NCI-H1694 treated with DMSO at 0.1 percent for 48 hours (cell line): Measurements from ENCODE around the gene BTBD19.
"Not testable (repeated sequence)": the region's sequence is repeated elsewhere in the genome, so short reads cannot be mapped to it uniquely, and the experiment has no call there.

Source experiments
- DNase-seq: peaks from one replicate; lab custom pipeline; 2025; lab: John Stamatoyannopoulos, UW

The BTBD19 gene

DNA sequence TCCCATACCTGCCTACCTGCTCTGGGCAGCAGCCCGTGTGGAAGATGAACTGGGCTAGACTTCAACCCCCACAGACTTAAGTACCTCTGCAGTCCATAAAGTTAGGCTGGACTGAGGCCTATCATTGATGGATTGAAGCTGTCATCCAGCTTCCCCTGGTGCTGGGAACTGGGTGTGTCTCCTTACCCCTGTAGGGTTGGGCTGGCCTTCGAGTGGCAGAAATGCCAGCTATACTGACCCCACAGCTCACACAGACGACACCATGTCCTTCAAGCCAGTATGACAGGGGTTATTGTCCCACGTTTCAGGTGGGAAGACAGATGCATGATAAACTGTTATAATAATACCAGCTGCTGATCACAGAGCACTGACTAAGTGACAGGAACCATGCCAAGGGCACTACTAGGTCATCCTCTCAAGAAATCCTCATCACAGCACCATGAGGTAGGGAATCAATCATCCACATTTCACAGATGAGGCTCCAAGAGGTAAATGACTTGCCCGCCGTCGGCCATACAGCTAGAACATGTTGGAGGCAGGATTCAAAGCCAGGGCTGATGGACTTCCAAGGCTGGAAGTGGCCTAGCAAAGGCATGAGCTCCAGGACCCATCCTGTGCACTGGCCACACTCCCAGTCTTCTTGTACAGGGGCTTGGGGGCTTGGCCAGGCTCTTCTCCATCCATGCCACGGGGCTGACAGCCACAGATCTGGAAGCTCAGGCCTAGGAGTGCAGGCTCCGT lies 20.0 kb upstream of the BTBD19 start, which contains the start of gene BEST4:
BEST4 (minus strand) TSS at position 51 of the 741 bp plus-strand sequence. CDS start 465 bp downstream, outside the sequence.
- no peak for DNase-seq

DNA sequence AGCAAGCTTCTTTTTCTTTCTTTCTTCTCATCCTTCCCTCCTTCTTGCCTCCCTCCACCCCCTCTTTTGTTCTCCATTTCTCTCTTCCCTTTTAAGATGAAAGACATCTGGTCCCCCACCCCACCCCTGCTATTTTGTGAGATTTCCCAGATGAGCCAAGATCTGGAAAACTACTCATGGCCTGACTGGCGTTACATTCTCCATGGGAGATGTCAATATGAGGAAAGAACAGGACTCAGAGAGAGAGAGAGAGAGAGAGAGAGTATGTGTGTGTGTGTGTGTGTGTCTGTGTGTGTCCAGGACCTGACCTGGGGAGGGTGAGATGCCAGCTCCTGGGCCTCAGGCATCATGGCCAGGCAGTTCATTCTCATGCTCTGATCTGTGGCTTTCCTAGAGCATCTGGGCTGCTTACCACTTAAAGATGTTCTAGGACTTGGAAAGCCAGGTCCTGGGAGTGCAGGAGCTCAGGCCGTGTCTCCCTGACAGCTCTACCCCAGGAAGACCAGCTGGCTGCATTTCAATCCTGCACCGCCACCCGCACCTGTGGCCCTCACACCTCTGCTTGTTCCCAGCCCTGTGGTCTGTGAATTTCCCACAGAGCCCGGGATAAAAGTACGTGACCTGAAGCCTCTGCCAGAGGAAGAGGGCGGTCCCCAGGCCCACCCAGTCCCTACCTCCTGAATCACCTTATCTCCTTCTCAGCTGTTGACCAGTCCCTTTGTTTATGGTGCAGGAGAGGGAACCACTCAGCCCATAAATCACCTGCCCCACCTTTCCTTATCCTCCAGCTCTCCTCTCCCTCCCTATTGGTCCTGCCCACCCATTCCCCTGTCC lies 17.1 kb upstream of the BTBD19 start:
- DNase-seq, result no peak

DNA sequence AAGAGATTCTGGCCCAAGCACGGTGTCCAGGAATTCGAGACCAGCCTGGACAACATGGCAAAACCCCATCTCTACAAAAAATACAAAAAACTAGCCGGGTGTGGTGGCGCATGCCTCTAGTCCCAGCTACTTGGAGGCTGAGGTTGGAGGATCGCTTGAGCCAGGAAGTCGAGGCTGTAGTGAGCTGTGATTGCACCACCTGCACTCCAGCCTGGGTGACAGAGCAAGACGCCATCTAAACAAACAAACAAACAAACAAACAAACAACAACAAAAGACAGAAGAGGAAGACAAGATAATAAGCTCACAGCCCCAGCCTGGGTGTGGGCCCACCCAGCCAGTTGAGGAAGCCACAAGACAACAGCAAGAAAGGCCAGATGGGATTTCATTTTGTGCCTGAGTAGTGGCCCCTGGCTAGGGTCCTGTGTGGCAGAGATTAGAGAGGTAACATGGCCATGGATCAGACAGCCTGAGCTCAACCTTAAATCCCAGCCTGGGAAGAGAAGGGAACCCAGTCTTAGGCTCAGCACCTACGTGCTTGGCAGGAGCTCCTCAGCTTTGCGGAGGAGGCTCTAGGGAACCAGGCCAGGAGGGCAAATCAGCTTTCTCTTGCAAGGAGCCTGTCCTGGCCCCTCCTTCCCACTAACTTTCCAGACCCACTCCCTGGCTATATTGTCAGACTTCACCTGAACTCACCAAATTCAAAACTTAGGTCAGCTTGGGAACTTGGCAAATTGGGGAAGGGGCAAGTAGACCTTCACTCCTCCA lies 15.4 kb upstream of the BTBD19 start:
- no peak for DNase-seq

DNA sequence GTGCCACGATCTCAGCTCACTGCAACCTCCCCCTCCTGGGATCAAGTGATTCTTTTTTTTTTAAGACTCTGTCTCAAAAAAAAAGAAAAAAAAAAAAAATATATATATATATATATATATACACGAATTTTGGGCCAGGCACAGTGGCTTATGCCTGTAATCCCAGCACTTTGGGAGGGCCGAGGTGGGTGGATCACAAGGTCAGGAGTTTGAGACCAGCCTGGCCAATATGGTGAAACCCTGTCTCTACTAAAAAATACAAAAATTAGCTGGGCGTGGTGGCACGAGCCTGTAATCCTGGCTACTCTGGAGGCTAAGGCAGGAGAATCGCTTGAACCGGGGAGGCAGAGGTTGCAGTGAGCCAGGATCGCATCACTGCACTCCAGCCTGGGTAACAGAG lies 10.4 kb upstream of the BTBD19 start:
- DNase-seq, result not testable (repeated sequence)

DNA sequence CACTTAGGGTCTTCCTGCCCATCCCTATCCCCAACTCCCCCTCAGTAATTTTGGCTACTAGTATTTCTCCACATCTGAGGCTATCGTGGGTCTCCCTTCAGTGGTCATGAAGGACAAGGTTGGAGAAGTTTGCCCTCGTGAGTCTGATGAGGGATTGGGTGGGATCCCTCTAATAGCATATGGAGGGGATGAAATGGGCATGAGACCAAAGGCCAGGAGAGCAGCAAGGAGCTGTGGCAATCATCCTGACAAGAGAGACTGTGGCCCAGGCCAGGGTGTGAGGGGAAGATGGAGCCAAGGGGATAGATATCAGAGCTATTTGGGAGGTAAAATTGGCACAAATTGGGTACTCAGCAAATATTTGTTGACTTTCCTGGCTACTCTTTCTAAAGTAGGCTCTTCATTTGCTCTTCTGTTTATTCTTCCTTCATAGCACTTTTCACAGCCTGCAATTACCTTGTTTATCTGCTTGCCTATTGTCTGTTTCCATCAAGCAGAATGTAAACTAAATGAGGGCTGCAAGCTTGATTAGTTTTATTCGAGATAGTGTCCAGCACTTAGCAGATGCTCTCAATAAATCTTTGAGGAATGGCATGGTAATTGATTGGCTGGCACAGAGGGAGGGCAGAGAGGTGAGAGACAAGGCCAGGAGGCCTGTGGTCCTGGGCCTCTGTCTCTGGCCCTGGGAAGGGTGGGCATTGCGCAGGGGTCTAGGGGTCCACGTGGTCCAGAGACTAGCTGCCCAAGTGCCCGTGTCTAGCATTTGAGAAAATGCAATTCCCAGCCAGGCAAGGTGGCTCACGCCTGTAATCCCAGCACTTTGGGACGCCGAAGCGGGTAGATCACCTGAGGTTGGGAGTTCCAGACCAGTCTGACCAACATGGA lies 9.6 kb upstream of the BTBD19 start:
- DNase-seq, result no peak

DNA sequence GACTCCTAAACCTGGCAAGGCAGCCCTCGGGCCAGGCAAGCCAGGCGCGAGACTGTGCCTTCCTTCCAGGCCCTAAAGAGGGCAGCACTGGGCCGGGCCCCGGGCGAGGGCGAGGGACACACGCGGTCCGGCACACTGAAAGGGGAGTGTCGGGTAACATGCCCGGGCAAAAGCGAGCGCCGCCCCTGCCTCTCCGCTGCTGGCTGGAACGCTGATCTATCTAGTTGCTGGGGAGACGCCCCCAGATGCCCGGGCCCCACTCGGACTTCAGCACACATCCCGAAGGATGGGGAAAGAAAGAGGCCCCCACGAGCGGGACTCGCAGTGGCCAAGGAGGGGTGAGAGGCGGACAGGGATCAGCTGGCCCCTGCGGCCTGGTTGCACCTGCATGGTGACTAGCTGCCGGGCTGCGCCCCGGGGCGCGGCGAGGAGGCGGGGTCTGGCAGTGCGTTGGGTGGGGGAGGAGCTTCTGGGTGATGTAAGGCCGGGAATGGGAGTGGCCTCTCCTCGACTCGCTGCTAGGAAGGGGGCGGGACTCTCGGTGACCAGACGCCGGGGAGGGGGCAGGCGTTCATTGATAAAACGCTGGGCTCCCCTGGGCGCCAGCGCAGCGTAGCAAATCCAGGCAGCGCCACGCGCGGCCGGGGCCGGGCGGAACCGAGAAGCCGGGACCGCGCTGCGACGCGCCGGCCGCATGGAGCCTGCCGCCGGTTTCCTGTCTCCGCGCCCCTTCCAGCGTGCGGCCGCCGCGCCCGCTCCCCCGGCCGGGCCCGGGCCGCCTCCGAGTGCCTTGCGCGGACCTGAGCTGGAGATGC lies 8.3 kb upstream of the BTBD19 start, which contains the start of gene PLK3:
PLK3 (plus strand) TSS at position 608 of the 815 bp plus-strand sequence; CDS start at position 695, 87 bp downstream.
- peak; percentile 97 for DNase-seq

DNA sequence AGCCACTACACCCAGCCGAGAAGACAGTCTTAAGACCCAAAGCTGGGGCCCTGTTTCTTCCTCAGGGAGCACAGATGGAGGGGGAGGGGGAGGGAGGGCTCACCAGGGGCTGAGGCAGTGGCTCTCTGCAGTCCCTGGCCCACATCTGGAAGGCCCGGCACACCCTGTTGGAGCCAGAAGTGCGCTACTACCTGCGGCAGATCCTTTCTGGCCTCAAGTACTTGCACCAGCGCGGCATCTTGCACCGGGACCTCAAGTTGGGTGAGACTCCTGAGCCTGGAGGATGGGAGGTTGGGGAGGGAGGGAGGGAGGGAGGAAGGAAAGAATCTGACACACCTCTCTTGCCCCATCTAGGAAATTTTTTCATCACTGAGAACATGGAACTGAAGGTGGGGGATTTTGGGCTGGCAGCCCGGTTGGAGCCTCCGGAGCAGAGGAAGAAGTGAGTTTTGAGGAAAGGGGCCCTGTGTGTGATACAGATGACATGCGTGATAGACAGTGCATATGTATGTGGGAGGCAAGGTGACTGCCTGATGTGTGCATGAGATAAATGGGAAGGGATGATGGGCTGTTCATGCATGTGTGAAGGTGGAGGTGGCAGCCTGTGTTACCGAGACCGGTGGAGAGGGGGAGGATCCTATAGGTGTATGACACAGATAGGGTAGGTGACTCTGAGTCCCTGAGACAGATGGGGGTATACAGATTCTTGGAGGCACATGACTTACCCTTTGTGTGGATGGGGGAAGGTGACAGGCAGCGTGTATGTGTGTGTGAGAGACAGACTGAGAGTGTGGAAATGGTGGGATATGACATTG lies 6.6 kb upstream of the BTBD19 start:
- DNase-seq, result peak; percentile 47

DNA sequence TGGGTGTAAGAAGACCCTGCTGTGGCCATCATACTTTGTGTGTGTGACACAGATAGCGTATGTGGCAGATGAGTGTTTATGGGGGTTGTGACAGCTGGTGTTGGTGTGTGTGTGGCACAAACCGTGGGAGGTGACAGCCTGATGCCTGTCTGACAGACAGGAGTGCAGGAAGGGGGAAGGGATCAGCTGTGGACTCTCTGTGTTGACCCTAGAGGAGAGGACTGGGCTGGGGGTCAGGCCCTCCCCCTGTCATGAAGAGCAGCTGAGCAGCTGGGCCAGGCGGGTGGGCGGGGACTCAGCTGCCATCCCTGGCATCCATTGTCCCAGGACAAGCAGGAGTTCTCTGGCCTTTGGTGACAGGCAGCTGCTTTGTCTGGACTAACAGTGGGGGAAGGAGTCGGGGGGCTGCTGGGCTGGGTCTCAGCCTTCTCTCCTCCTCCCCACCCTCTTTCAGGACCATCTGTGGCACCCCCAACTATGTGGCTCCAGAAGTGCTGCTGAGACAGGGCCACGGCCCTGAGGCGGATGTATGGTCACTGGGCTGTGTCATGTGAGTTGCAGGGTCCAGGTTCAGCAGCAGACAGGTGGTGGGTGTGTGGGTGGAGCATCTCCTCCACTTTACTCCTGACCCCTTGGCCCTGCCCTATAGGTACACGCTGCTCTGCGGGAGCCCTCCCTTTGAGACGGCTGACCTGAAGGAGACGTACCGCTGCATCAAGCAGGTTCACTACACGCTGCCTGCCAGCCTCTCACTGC lies 5.8 kb upstream of the BTBD19 start:
- no peak for DNase-seq

DNA sequence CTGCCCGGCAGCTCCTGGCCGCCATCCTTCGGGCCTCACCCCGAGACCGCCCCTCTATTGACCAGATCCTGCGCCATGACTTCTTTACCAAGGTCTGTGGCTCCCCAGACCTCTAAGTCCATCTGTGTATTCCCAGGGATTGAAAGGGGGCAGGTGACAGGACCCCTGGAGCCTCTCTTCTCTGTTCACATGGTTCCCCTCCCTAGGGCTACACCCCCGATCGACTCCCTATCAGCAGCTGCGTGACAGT lies 5.3 kb upstream of the BTBD19 start:
- no peak for DNase-seq

DNA sequence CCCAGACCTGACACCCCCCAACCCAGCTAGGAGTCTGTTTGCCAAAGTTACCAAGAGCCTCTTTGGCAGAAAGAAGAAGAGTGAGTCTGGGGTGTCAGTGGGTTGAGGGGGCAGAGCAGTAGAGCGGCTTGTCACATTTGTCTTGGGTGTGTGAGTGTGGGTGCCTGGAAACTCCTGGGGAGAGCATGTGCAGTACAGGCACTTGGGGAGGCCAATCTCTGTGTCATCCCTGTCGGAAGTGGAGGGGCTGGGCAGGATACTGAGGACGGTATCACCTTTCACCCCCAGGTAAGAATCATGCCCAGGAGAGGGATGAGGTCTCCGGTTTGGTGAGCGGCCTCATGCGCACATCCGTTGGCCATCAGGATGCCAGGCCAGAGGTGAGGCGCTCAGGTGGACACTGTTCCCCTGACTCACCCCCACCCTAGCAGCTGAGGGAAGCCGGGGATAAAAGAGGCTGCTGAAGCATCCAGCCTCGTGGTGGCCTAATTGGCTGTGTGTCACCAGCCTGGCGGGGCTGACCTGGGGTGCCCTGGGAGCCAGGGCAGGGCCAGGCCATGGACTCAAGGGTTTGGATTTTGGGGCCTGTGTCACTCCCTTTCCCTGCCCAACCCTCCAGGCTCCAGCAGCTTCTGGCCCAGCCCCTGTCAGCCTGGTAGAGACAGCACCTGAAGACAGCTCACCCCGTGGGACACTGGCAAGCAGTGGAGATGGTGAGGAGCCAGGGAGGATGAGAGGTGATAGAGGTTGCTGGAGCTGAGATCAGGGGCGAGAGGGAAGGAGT lies 4.8 kb upstream of the BTBD19 start:
- DNase-seq, result no peak

DNA sequence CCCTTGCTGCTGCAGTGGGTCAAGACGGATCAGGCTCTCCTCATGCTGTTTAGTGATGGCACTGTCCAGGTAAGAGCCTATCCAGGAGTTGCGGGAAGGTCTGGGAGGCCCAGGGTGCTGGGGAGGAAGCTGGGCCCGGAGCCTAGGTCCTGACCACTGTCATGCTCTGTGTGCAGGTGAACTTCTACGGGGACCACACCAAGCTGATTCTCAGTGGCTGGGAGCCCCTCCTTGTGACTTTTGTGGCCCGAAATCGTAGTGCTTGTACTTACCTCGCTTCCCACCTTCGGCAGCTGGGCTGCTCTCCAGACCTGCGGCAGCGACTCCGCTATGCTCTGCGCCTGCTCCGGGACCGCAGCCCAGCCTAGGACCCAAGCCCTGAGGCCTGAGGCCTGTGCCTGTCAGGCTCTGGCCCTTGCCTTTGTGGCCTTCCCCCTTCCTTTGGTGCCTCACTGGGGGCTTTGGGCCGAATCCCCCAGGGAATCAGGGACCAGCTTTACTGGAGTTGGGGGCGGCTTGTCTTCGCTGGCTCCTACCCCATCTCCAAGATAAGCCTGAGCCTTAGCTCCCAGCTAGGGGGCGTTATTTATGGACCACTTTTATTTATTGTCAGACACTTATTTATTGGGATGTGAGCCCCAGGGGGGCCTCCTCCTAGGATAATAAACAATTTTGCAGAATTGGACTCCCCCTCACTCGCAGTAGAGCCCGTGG lies 2.9 kb upstream of the BTBD19 start:
- no peak for DNase-seq

DNA sequence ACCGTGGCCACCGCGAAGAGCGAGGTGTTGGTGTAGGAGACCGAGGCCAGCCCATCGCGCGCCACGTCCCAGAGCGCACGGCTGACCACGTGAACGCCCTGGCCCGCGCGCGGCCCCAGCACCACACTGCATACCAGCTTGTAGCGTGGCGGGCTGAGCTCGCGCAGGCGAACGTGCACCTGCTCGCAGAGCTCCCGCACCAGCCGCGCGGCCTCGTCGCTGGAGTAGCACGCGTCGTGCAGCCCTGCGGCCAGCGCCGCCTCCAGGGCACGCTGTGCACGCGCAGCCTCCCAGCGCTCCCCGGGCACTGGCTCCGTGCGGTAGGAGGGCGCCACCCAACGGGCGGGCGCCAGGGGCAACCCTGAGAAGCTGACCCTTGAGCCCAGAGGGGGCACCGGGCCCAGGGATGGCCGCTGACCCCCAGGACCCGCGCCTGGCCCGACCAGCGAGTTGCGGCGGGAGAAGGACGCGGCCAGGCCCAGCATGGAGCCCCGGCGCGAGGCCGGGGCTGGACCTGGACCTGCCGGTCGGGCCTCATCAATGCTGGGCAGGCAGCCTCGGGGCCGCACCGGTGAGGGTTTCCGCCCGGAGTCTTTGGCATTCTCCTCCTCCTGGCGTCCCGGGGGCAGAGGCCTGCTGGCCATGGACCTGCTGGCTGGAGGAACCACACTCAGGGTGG lies 2.2 kb upstream of the BTBD19 start:
- no peak for DNase-seq

DNA sequence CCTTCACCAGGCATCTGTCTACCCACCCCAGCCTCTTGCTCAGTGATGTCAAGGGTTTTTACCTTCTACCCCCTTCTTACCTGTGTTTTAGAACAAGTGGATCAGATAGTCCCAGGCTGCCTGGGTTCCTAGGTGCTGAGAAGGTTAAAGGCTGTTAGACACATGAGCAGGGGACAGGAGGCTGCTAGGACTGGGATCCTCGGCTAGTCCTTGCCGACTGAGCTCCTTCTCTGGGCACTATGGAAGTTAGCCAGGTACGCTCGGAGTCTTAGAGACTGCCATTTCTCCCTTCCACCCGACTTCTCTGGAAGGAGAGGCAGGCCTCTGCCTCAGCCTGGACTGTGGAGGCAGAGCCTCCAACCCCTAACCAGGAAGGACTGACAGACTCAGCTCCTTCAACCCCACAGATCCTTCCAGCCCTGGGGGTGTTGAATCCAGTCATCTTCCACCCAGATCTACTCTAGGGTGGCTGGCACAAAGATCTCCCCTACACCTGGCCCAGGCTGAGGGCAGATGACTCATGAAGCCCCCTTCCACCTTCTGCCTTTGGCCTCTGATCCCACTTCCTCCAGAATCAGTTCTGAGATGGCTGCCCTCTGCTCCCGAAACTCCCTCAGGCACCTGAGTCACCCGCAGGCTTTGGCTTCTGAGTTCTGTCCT lies 1.5 kb upstream of the BTBD19 start, which contains the start of gene DYNLT4:
DYNLT4 (minus strand) TSS at position 648 of the 660 bp plus-strand sequence. CDS start 683 bp downstream, outside the sequence.
- no peak for DNase-seq

DNA sequence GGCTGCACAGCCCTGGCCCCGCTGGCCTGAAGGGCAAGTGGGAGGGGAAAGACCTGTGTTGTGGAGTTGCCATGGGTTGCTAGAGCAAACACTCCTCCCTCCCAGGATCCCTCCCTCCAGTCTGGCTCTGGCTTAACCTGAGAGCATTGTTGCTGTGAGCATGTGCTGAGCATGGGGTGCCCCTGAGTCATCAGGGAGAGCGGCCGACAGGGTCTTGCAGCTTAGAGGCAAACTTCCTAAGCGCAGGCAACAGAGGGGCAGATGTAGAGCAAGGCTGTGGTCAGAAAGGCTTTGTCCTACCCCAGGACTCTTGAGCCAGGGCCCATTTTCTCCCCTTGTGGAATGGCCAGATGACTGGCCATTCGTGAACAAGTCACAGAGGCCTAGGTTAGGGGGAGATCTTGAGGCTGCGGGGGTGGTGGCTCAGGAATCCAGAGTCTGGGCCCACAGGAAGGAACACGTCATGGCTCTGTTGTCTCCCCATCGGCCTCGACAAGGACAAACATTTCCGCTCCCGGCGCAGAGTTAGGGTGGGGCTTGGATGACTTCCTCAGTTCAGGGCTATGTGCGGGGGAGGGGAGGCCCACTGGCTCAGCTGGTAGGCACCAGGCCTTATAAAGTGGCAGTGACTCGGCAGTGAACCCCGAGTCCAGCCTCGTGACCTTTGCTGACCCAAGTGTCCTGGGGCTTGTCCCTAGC lies 810 bp upstream of the BTBD19 start:
- DNase-seq, result no peak
